ENCODE data around the gene CCDC134.

GRCh38 chr22:41805639-41806038, 5.2 kb downstream of the CCDC134 start:
- TF ChIP-seq CTCF (IDR thresholded peaks at IDR 0.05; ENCODE audit: low read length): no peak
- no peak for TF ChIP-seq EZH2 (IDR thresholded peaks at IDR 0.05; ENCODE audit: borderline replicate concordance, low read length)
